Measurements from ENCODE around the gene TP73.

The TP73 gene

GRCh38 chr1:3674100-3675094 lies 22.1 kb downstream of the TP73 start:
- DNase-seq: no peak

GRCh38 chr1:3675436-3675835 lies 23.1 kb downstream of the TP73 start:
- no peak for DNase-seq

GRCh38 chr1:3676581-3677470 lies 24.5 kb downstream of the TP73 start:
- DNase-seq: no peak

GRCh38 chr1:3677484-3677883 lies 25.2 kb downstream of the TP73 start:
- no peak for DNase-seq

- DNase-seq: no peak
Measured at GRCh38 chr1:3678361-3679097, 26.2 kb downstream of the TP73 start.

GRCh38 chr1:3679098-3679555 lies 26.8 kb downstream of the TP73 start:
- no peak for DNase-seq

GRCh38 chr1:3679799-3680453 lies 27.6 kb downstream of the TP73 start:
- no peak for DNase-seq

- DNase-seq: no peak
Measured at GRCh38 chr1:3680488-3681230, 28.3 kb downstream of the TP73 start.

- DNase-seq: no peak
Measured at GRCh38 chr1:3681231-3681897, 29.0 kb downstream of the TP73 start.

GRCh38 chr1:3681898-3682806 lies 29.8 kb downstream of the TP73 start:
- DNase-seq: no peak

GRCh38 chr1:3683197-3683596 lies 30.9 kb downstream of the TP73 start:
- no peak for DNase-seq

- DNase-seq: no peak
Measured at GRCh38 chr1:3683992-3684391, 31.7 kb downstream of the TP73 start.

GRCh38 chr1:3685222-3685621 lies 32.9 kb downstream of the TP73 start:
- DNase-seq: no peak

GRCh38 chr1:3685906-3686305 lies 33.6 kb downstream of the TP73 start:
- DNase-seq: no peak

GRCh38 chr1:3687504-3687903 lies 35.2 kb downstream of the TP73 start:
- DNase-seq: no peak

GRCh38 chr1:3688356-3689137 lies 36.2 kb downstream of the TP73 start:
- DNase-seq: no peak

GRCh38 chr1:3689138-3689750 lies 36.9 kb downstream of the TP73 start:
- no peak for DNase-seq

GRCh38 chr1:3690282-3691065 lies 38.2 kb downstream of the TP73 start:
- DNase-seq: no peak
